Measurements from ENCODE around the gene HGD. TPM values are rescaled to one million over a fixed set of nuclear protein-coding genes. Genes with fewer than 3 reads are reported as not detected.
A peak's percentile ranks its signal among the peaks of the same experiment; 100 is the strongest.

HGD gene
- total and polyA plus RNA-seq, 2 of the 13 experiments (the other 11 are each of a cell fraction or from before 2014, with no cell fraction given) = 265 to 398 TPM

DNA sequence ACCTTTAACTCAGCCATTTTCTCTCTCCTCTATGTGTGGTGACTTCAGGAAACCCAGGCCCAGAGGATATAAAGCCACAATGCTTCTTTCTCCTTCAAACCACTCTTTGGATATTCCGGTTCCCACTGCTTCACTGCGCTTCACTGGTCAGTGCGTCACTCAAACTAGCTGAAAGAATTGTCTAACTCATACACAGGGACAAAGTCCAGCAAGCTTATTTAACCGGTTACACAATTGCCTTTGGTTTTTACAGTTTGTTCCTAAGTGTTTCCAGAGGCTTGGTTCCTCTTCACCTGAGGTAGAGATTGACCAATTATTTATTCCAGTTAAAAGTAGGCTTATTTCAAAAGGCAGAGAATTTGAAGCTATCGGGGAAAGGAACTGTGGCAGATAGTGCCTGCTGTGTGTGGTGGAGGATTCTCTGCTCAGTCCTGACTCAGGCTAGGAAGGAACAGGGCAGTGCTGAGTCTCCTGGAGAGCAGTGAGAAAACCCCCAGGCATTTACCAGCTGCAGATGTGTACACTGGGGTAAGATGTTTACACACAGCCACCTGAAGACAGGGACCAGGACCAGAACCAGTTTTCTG, at the start of gene HGD (continued):
- TF ChIP-seq, protein P1, sequence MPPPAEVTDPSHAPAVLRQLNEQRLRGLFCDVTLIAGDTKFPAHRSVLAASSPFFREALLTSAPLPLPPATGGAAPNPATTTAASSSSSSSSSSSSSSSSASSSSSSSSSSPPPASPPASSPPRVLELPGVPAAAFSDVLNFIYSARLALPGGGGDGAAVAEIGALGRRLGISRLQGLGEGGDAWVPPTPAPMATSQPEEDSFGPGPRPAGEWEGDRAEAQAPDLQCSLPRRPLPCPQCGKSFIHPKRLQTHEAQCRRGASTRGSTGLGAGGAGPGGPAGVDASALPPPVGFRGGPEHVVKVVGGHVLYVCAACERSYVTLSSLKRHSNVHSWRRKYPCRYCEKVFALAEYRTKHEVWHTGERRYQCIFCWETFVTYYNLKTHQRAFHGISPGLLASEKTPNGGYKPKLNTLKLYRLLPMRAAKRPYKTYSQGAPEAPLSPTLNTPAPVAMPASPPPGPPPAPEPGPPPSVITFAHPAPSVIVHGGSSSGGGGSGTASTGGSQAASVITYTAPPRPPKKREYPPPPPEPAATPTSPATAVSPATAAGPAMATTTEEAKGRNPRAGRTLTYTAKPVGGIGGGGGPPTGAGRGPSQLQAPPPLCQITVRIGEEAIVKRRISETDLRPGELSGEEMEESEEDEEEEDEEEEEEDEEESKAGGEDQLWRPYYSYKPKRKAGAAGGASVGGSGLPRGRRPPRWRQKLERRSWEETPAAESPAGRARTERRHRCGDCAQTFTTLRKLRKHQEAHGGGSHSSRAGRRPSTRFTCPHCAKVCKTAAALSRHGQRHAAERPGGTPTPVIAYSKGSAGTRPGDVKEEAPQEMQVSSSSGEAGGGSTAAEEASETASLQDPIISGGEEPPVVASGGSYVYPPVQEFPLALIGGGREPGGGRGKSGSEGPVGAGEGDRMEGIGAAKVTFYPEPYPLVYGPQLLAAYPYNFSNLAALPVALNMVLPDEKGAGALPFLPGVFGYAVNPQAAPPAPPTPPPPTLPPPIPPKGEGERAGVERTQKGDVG (CRISPR knock-in tag; IDR thresholded peaks at IDR 0.05; ENCODE audit: borderline replicate concordance) = no peak; the same call in 1 of the 2 replicates
- TF ChIP-seq ZNF253 (CRISPR knock-in tag; IDR thresholded peaks at IDR 0.05; ENCODE audit: borderline replicate concordance) (no peak), TEAD2 (CRISPR knock-in tag; IDR thresholded peaks at IDR 0.05) (no peak), CEBPZ (IDR thresholded peaks at IDR 0.05; ENCODE audit: low read length) (no peak), HES4 (CRISPR knock-in tag; IDR thresholded peaks at IDR 0.05; ENCODE audit: borderline replicate concordance) (no peak), ZNF160 (CRISPR knock-in tag; IDR thresholded peaks at IDR 0.05) (no peak), KLF11 (CRISPR knock-in tag; IDR thresholded peaks at IDR 0.05) (0 out of 2 replicates have a peak, but pooled peaks have one; percentile 60), ZNF510 (CRISPR knock-in tag; IDR thresholded peaks at IDR 0.05; ENCODE audit: low read depth) (no peak), MXD4 (CRISPR knock-in tag; IDR thresholded peaks at IDR 0.05) (no peak), ZSCAN21 (CRISPR knock-in tag; IDR thresholded peaks at IDR 0.05; ENCODE audit: borderline replicate concordance) (no peak), ZNF605 (CRISPR knock-in tag; IDR thresholded peaks at IDR 0.05) (no peak; the same call in 1 of the 2 replicates), MATR3 (CRISPR knock-in tag; IDR thresholded peaks at IDR 0.05) (no peak), ZNF580 (CRISPR knock-in tag; IDR thresholded peaks at IDR 0.05; ENCODE audit: borderline replicate concordance, low read depth) (peak; percentile 61; the same call in 1 of the 2 replicates), SIX4 (CRISPR knock-in tag; IDR thresholded peaks at IDR 0.05) (no peak), EHMT2 (IDR thresholded peaks at IDR 0.05; ENCODE audit: borderline replicate concordance, low read depth, low read length) (no peak), ZNF274 (CRISPR knock-in tag; IDR thresholded peaks at IDR 0.05) (no peak), ADNP (CRISPR knock-in tag; IDR thresholded peaks at IDR 0.05) (no peak), GFI1 (CRISPR knock-in tag; IDR thresholded peaks at IDR 0.05; ENCODE audit: borderline replicate concordance) (peak; percentile 70), ZSCAN30 (CRISPR knock-in tag; IDR thresholded peaks at IDR 0.05) (no peak), ZNF546 (CRISPR knock-in tag; conservative IDR thresholded peaks at IDR 0.05) (no peak)
- TF ChIP-seq, protein P2, sequence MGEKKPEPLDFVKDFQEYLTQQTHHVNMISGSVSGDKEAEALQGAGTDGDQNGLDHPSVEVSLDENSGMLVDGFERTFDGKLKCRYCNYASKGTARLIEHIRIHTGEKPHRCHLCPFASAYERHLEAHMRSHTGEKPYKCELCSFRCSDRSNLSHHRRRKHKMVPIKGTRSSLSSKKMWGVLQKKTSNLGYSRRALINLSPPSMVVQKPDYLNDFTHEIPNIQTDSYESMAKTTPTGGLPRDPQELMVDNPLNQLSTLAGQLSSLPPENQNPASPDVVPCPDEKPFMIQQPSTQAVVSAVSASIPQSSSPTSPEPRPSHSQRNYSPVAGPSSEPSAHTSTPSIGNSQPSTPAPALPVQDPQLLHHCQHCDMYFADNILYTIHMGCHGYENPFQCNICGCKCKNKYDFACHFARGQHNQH (CRISPR knock-in tag; IDR thresholded peaks at IDR 0.05) = peak; percentile 64
- TF ChIP-seq, protein P3, sequence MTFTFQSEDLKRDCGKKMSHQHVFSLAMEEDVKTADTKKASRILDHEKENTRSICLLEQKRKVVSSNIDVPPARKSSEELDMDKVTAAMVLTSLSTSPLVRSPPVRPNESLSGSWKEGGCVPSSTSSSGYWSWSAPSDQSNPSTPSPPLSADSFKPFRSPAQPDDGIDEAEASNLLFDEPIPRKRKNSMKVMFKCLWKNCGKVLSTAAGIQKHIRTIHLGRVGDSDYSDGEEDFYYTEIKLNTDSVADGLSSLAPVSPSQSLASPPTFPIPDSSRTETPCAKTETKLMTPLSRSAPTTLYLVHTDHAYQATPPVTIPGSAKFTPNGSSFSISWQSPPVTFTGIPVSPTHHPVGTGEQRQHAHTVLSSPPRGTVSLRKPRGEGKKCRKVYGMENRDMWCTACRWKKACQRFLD (CRISPR knock-in tag; IDR thresholded peaks at IDR 0.05; ENCODE audit: borderline replicate concordance) = no peak

Data from HepG2 (cell line).